WTC11 (cell line): Measurements from ENCODE around the gene CRACDL. TPM values are rescaled to one million over a fixed set of nuclear protein-coding genes. Genes with fewer than 3 reads are reported as not detected.

Experiments
- ATAC-seq: fragments of 200-7000 bp; cut with Tn5 transposase; 2 replicates; pipeline ENCODE4 v1.10.0; 2021; ENCODE audit warnings: mild to moderate bottlenecking, moderate library complexity
- CTCF ChIA-PET: fragments of 300-600 bp; sonication (Branson Sonifier 250); formaldehyde crosslinking; loops from one replicate; lab custom pipeline; 2021; ENCODE audit warnings: antibody characterized with exemption; lab: Charles Lee
- POLR2A ChIA-PET: fragments of 350-600 bp; sonication (Branson Sonifier 250); formaldehyde crosslinking; loops from one replicate; lab custom pipeline; 2021; ENCODE audit warnings: antibody characterized with exemption; lab: Charles Lee
- DNase-seq: peaks from one replicate; pipeline ENCODE4 v3.0.0; 2021; ENCODE audit warnings: low spot score
- H3K27ac Mint-ChIP-seq: 2 replicates; pipeline ENCODE4 v1.8.0; 2021; ENCODE audit warnings: mixed read lengths
- H3K27me3 Mint-ChIP-seq: 2 replicates; pipeline ENCODE4 v1.8.0; 2021; ENCODE audit warnings: low read depth, mild to moderate bottlenecking, moderate library complexity, mixed read lengths
- H3K36me3 Mint-ChIP-seq: 2 replicates; pipeline ENCODE4 v1.8.0; 2021; ENCODE audit warnings: mixed read lengths
- H3K4me1 Mint-ChIP-seq: 2 replicates; pipeline ENCODE4 v1.8.0; 2022; ENCODE audit warnings: mixed read lengths
- H3K4me3 Mint-ChIP-seq: 2 replicates; pipeline ENCODE4 v1.8.0; 2021; ENCODE audit warnings: mild to moderate bottlenecking, moderate library complexity, mixed read lengths
- H3K9me3 Mint-ChIP-seq: 2 replicates; pipeline ENCODE4 v1.8.0; 2021; ENCODE audit warnings: mixed read lengths
- ARID4B ChIP-seq: sonication (generic); formaldehyde crosslinking; IDR thresholded peaks from 2 replicates; pipeline ENCODE4 v1.8.0; 2023; ENCODE audit warnings: missing genetic modification reagents, mild to moderate bottlenecking, borderline replicate concordance
- GRHL2 ChIP-seq: fragments of 250-450 bp; sonication (Bioruptor Pico); IDR thresholded peaks from 2 replicates; pipeline ENCODE4 v1.8.0; 2022; ENCODE audit warnings: mild to moderate bottlenecking, moderate library complexity; ENCODE audit not compliant: insufficient replicate concordance, severe bottlenecking
- IRF1 ChIP-seq: sonication (generic); formaldehyde crosslinking; IDR thresholded peaks from 2 replicates; pipeline ENCODE4 v1.8.0; 2023; ENCODE audit warnings: missing genetic modification reagents
- KAT7 ChIP-seq: sonication (generic); formaldehyde crosslinking; IDR thresholded peaks from 2 replicates; pipeline ENCODE4 v1.8.1; 2023; ENCODE audit warnings: missing genetic modification reagents, mild to moderate bottlenecking, borderline replicate concordance
- MYBL2 ChIP-seq: sonication (generic); formaldehyde crosslinking; IDR thresholded peaks from 2 replicates; pipeline ENCODE4 v1.8.1; 2023; ENCODE audit warnings: mild to moderate bottlenecking, moderate library complexity, missing genetic modification reagents
- NFYB ChIP-seq: sonication (generic); formaldehyde crosslinking; conservative IDR thresholded peaks from 2 replicates; pipeline ENCODE4 v1.8.0; 2022; ENCODE audit warnings: low read depth, missing genetic modification reagents
- NR2C2 ChIP-seq: sonication (generic); formaldehyde crosslinking; IDR thresholded peaks from 2 replicates; pipeline ENCODE4 v1.8.0; 2022; ENCODE audit warnings: mild to moderate bottlenecking, missing genetic modification reagents
- NR3C1 ChIP-seq: sonication (generic); formaldehyde crosslinking; conservative IDR thresholded peaks from 2 replicates; pipeline ENCODE4 v1.8.1; 2023; ENCODE audit warnings: low read depth, mild to moderate bottlenecking, missing genetic modification reagents
- SMAD4 ChIP-seq: sonication (generic); formaldehyde crosslinking; IDR thresholded peaks from 2 replicates; pipeline ENCODE4 v1.8.0; 2022; ENCODE audit warnings: mild to moderate bottlenecking, missing genetic modification reagents
- TCF7 ChIP-seq: sonication (generic); formaldehyde crosslinking; IDR thresholded peaks from 2 replicates; pipeline ENCODE4 v1.8.0; 2022; ENCODE audit warnings: mild to moderate bottlenecking, low read depth, missing genetic modification reagents, moderate library complexity
- TEAD4 ChIP-seq: sonication (generic); formaldehyde crosslinking; IDR thresholded peaks from 2 replicates; pipeline ENCODE4 v1.8.0; 2022; ENCODE audit warnings: mild to moderate bottlenecking, missing genetic modification reagents
- ZMAT4 ChIP-seq: fragments of 250-450 bp; sonication (Bioruptor Pico); IDR thresholded peaks from 2 replicates; pipeline ENCODE4 v1.9.0; 2021; ENCODE audit warnings: mild to moderate bottlenecking
- ZNF317 ChIP-seq: sonication (generic); formaldehyde crosslinking; IDR thresholded peaks from 2 replicates; pipeline ENCODE4 v1.8.1; 2023; ENCODE audit warnings: low read depth, mild to moderate bottlenecking, moderate library complexity, missing genetic modification reagents, borderline replicate concordance
- ZNF425 ChIP-seq: fragments of 250-450 bp; sonication (Bioruptor Pico); conservative IDR thresholded peaks from 2 replicates; pipeline ENCODE4 v1.9.0; 2021; ENCODE audit warnings: mild to moderate bottlenecking
- total RNA-seq: library from RNA; stranded (reverse); gene quantifications from 3 replicates; pipeline ENCODE4 v1.2.3, GENCODE V29; 2021
- TF ChIP-seq, protein P1 (sequence below): sonication (generic); formaldehyde crosslinking; IDR thresholded peaks from 2 replicates; pipeline ENCODE4 v1.8.1; 2022; ENCODE audit warnings: low read depth, mild to moderate bottlenecking, moderate library complexity, missing genetic modification reagents, borderline replicate concordance
- TF ChIP-seq, protein P2 (sequence below): sonication (generic); formaldehyde crosslinking; IDR thresholded peaks from 2 replicates; pipeline ENCODE4 v1.8.1; 2022; ENCODE audit warnings: mild to moderate bottlenecking, moderate library complexity, missing genetic modification reagents

The CRACDL gene
- total RNA-seq, 1 experiment from 2014 or later: 0.72 TPM

DNA sequence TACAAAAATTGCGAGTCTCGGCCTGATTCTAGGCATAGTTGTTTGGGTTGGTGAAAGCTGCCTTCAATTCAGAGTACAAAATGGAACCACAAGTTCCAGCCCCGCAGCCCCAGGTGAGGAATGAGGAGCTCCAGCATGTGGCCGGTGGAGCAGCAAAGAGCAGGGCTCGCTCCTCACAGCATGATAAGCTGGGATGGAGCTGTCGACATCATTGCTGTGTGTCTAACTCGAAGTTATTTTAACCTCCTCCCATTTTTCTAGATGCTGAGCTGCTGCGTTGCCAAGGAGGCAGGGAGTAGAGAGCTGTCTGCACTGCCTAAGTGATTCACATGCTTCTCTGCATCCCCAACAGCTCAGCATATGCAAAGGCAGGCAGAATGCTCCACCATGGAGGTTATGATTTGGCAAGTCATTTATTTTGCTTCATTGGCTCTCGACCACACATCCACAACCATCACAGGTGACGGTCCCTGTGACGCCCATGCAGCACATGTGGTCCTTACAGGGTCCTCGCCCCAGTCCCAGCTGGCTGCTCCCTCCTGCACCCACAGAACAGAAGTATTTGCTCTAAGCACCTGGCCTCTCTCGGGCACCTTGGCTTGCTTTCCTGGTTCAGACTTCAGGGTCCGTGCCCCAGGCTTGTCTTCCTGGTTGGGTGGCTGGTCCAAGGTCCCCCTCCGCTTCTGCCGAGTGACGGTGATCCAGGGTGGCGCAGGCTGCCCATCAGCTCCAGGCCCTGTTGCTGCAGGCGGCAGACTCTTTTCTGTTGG lies 139.1 kb downstream of the CRACDL start:
- Mint-ChIP-seq H3K27me3 (no peaks in the 10 kb centered on the region; the same call in 1 of the 2 replicates), H3K36me3 (no peaks in the 10 kb centered on the region)
- CTCF ChIA-PET: interaction anchor here (0.9 to 2.6 kb wide), 3 partner anchors 67 to 270 kb away, joined by 3 to 20 read pairs (median 3); no protein-coding TSS in a partner anchor

More for the DNA sequence above, 139.1 kb downstream of the CRACDL start:
- ATAC-seq (no peak), DNase-seq (no peak)
- POLR2A ChIA-PET: no interaction called here
- no peaks in the 10 kb centered on the region for H3K4me1 Mint-ChIP-seq
- no peak overlapping the region for H3K4me3 Mint-ChIP-seq
- H3K27ac Mint-ChIP-seq: no peak overlapping the region
- no peaks in the 10 kb centered on the region for H3K9me3 Mint-ChIP-seq
- TF ChIP-seq SMAD4 (CRISPR knock-in tag) (no peak), IRF1 (CRISPR knock-in tag) (no peak), NFYB (CRISPR knock-in tag) (no peak), ZMAT4 (CRISPR knock-in tag) (no peak), TCF7 (CRISPR knock-in tag) (no peak), GRHL2 (no peak), ZNF317 (CRISPR knock-in tag) (no peak), NR2C2 (no peak), NR3C1 (CRISPR knock-in tag) (no peak), KAT7 (no peak), ZNF425 (CRISPR knock-in tag) (no peak), TEAD4 (no peak), ARID4B (CRISPR knock-in tag) (no peak), MYBL2 (no peak)
- TF ChIP-seq, protein P1, sequence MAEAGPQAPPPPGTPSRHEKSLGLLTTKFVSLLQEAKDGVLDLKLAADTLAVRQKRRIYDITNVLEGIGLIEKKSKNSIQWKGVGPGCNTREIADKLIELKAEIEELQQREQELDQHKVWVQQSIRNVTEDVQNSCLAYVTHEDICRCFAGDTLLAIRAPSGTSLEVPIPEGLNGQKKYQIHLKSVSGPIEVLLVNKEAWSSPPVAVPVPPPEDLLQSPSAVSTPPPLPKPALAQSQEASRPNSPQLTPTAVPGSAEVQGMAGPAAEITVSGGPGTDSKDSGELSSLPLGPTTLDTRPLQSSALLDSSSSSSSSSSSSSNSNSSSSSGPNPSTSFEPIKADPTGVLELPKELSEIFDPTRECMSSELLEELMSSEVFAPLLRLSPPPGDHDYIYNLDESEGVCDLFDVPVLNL (CRISPR knock-in tag): no peak
- TF ChIP-seq, protein P2, sequence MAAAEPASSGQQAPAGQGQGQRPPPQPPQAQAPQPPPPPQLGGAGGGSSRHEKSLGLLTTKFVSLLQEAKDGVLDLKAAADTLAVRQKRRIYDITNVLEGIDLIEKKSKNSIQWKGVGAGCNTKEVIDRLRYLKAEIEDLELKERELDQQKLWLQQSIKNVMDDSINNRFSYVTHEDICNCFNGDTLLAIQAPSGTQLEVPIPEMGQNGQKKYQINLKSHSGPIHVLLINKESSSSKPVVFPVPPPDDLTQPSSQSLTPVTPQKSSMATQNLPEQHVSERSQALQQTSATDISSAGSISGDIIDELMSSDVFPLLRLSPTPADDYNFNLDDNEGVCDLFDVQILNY (CRISPR knock-in tag): no peak
- TF ChIP-seq, all 79 proteins: peak for 0
